ELR (cell line): ENCODE results near the gene DOK4.
"Not testable (repeated sequence)": the region's sequence is repeated elsewhere in the genome, so short reads cannot be mapped to it uniquely, and the experiment has no call there.

ENCODE experiments used
- DNase-seq: peaks from one replicate; pipeline ENCODE4 v3.0.0-alpha.2; 2015; ENCODE audit warnings: low read depth

The DOK4 gene

DNA sequence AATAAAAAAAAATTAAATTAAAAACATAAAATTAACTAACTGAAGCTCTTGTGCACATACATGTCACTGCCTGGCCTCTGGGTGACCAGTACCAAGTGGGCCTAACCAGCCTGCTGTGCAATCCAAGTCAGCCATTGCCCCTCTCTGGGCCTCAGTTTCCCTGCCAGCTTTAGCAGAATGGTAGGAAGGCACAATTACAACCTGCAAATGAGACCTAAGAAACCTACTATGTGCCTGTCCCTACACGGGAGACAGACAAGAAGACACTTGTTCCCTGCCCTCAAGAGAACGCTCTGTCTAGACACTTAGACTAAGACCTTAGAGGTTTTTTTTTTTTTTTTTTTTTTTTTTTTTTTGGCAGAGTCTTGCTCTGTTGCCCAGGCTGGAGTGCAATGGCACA is 40.8 kb downstream of the DOK4 start:
- DNase-seq, result no peak

DNA sequence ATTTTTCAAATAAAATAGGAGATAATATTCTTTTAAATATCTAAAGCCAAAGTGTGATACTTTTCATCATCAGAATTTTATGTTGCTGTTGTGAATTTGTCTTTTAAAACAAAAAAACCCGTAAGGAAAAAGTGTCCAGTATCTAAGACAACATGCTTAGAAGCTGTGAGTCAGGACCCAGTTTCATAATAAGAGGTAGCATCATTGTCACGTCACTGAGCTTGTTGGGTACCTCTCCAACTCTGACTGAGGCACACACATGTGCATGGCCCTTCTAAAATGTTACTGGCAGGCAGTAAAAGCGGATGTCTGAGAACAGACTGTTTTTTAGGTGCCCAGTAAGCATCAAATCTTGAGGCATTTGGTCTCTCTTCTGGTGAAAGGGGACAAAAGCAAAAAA is 41.6 kb downstream of the DOK4 start:
- DNase-seq, result peak; percentile 43

DNA sequence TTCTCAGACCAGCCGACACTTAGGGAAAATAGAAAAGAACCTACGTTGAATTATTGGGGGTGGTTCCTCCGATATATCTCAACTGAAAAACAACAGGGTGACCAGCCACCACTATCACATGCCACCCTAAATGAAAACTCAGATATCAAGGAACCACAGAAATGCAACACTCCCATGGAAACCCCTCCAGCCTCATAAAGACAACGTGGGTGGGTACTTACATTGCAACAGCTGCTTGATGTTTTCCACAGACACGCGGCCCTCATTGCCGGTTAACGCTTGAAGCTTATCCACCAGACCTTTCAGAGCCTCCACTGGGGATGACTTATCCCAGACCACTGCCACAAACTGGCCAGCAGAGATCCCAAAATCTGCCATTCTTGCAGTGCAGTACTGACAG is 45.7 kb downstream of the DOK4 start:
- DNase-seq, result not testable (repeated sequence)

DNA sequence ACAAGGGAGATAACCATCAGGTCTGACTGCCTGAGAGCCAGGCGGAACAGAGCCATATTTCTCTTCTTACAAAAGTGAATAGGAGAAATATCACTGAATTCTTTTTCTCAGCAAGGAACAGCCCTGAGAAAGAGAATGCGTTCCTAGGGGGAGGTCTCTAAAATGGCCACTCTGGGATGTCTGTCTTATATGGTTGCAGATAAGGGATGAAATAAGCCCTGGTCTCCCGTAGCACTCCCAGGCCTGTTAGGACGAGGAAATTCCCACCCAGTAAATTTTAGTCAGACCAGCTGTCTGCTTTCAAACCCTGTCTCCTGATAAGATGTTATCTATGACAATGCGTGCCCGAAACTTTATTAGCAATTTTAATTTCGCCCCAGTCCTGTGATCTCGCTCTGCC is 46.3 kb downstream of the DOK4 start:
- DNase-seq, result not testable (repeated sequence)

DNA sequence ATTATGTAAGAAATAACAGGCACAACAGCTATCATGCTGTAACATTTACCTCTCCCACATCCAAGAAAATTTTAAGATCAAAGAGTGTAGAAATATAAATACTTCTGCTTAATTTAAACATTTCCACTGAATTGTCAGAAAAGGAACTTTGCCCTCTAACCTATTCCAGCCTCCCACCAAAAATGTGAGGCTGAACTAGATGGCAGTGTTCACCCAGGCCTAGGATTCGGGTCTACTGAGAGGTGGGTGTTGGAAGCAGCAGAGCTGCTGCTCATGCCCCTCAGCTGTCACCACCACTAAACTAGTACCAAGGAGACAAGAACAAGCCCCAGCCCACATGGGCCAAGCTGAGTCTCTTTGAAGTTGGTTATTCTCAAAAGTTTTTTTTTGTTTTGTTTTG is 50.5 kb downstream of the DOK4 start:
- no peak for DNase-seq

DNA sequence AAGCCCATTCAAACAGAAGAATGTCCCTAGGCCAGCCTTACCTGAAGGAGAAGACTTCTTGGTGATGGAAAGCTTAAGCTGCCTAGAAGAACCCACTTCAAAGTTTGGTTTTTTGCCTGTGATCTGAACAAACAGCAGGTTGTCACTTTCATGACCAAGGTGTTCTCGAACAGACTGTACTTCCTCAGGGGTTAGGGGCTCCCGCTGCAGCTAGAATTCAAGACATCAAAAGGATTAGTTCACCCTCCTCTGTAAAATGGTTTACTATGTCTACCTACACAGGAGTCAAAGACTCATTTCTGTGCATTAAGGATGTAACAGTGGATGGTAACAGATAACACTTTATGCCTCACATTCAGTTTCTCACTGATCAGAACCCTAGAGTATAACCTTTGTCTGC is 52.3 kb downstream of the DOK4 start:
- no peak for DNase-seq

DNA sequence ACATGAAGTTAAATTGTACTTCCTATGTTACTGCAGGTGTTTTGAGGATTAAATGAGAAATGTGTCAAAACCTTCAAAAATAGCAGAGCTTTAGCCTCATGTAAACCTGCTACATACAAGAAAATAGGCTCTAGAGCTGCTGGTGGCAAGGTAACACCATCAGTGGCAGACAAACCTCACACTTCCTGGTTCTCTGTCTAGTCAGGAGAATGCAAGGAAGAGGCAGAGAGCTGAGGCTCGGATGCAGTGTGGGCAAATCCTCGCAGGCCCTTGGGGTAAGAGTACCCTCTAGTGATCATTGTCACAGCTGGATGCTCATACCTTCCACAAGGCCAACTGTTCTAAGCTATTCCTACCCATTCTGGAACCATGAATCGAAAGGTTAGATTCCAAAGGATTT is 53.3 kb downstream of the DOK4 start:
- no peak for DNase-seq

DNA sequence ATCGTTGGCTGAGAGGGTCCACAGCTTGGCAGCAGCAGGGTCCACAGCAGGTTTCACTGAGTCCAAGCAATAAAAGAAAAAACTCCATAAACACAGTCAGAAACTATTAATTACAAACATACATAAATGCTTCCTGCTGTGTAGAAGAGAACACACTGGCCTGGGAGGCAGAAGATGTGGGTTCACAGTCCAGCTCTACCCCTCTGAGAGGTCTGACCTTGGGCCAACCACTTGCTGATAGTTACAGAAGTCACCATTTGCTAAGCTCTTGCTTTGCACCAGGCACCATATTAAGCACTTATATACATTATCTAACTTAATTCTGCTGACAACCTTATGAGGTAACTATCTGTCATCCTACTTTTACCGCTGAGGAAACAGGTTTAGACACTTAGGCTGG is 53.8 kb downstream of the DOK4 start:
- no peak for DNase-seq

DNA sequence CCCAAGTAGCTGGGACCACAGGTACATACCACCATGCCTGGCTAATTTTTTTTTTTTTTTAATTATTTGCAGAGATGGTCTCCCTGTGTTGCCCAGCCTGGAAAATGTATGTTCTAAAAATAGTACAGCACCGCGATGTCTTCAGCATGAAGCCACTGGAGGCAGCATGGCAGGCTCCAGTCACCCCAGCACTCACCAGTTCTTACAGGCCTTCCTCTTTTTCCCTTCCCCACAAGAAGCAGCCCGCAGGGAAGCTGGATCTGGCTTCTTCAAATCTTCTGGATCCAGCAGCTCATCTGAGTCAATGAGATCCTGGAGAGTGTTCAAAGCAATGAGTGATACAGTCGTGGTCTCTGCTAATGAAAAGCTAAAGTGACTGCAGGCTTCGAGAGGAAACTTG is 55.3 kb downstream of the DOK4 start:
- no peak for DNase-seq

DNA sequence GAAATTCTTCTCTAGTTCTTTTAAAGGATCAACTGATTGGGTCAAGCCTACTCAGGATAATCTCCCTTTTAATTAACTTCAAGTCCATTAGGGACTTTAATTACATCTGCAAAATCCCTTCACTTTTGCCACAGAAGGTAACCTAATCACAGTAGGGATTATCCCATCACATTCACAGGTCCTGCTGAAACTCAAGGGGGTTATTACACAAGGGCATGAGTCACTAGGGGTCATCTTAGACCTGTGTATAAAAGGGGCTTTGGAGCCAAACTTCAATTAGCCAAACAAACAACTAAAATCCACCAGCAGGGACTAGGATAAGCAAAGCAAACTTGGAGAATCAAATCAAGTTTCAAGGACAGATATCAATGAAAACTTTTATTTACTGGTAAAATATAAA is 58.5 kb downstream of the DOK4 start:
- DNase-seq, result peak; percentile 20

DNA sequence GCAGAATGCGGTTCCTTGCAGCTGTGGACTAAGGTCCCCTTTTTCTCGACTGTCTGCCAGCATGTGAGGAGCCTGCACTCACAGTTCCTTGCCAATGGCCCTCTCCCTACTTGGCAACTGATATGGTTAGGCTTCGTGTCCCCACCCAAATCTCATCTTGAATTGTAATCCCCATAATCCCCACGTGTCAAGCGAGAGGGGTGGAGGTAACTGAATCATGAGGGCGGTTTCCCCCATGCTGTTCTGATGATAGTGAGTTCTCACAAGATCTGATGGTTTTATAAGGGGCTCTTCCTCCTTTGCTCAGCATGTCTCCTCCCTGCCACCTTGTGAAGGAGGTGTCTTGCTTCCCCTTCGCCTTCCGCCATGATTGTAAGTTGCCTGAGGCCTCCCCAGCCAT is 59.0 kb downstream of the DOK4 start:
- no peak for DNase-seq

DNA sequence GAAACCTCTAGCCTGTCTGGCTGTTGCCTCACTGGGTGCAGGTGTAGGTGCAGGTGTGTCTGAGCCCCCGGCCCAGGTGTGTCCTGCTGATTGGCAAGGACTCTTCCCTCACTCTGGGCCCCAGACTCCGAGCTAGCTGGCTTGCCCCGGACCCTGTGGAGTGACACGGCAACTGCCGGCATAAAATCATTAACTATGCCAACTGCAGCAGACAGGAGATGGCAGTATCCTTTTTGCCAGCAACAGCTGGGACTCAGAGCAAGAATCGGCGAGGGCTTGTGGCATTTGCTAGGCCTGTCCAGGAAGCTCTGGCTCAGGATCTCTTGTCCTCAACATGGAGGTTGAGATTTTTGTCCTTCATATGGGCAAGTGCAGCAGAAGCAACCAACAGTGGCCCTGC is 59.9 kb downstream of the DOK4 start:
- no peak for DNase-seq

DNA sequence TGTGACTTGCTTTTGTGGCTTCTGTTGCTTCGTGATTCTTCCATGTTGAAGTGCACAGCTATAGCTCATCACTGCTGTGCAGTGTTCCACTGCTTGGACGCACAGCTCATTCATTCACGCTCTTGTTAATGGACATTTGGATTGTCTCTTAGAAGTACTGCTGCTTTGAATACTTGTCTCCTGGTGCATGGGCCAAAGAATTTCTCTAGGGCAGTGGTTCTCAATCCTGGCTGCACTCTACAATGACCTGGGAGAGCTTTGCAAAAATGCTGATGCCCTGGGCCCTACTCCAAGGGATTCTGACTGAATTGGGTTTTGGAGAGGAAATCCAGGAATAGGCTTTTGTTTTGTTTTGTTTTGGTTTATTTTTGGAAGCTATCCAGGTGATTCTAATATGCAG is 61.7 kb downstream of the DOK4 start:
- no peak for DNase-seq

DNA sequence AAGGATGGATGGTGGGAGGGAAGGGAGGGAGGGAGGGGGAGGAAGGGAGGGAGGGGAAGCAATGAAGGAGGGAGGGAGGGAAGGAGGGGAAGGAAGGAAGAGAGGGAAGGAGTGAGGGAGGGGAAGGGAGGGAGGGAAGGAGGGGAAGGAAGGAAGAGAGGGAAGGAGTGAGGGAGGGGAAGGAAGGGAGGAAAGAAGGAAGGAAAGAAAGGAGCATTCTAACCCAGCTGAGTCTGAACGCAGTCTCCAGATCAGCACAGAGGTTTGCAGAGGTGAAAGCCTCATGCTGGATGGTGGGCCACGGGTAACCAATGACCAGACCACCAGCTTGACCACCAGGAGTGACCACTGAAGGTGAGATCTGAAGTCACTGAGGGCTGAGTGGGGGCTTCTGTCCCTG is 63.1 kb downstream of the DOK4 start:
- no peak for DNase-seq

DNA sequence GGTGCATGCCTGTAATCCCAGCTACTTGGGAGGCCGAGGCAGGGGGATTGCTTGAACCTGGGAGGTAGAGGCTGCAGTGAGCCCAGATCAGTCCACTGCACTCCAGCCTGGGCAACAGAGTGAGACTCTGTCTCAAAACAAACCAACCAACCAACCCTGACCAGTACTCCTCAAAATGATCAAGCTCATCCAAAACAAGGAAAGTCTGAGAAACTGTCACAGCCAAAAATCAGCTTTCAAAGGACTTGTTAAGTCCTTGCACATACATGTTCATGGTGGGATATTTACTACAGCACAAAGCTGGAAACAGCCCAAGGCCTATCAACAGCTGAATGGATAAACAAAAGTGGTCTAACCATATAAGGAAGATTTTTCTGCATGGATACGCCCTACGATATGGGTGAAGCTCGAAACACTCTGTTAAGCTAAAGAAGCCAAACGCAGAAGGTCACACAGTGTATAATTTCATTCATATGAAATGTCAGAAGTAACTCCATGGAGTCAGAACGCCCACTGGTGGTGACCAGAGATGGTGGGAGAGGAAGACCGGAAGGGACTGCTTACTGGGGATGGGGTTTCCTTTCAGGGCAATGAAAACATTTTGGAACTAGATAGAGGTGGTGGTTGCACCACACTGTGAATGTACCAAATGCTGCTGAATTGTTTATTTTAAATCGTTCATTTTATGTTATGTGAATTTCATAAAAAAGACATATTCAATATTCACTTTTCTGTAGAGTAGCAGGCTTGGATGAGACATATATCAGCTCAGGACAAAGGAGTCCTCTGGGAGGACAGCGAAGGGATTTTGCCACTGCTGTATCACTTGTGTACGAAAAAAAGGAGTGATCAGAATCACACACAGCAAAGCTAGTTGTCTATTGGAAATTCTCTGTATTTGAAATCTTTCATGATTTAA is 64.0 kb downstream of the DOK4 start:
- DNase-seq, result peak; percentile 78
